Hepatocyte (in vitro differentiated cells): ENCODE data around the gene MEF2A. TPM values are rescaled to one million over a fixed set of nuclear protein-coding genes. Genes with fewer than 3 reads are reported as not detected.
A peak's percentile ranks its signal among the peaks of the same experiment; 100 is the strongest.

Source experiments
- DNase-seq: peaks from one replicate; pipeline ENCODE4 v3.0.0-alpha.2; 2016; ENCODE audit warnings: low spot score
- H2AFZ ChIP-seq: fragments of 200-600 bp; sonication (generic); 2 replicates; pipeline ENCODE4 v1.6.0; 2016; ENCODE audit warnings: antibody characterized with exemption, mild to moderate bottlenecking
- H3K27ac ChIP-seq: fragments of 200-600 bp; sonication (generic); 2 replicates; pipeline ENCODE4 v1.5.1; 2016; ENCODE audit warnings: mild to moderate bottlenecking
- H3K27me3 ChIP-seq: fragments of 200-600 bp; sonication (generic); 2 replicates; pipeline ENCODE4 v1.6.1; 2016
- H3K36me3 ChIP-seq: fragments of 200-600 bp; sonication (generic); replicated peaks from 2 replicates; pipeline ENCODE4 v1.5.1; 2016; ENCODE audit warnings: low read depth; ENCODE audit not compliant: insufficient read depth
- H3K4me1 ChIP-seq: fragments of 200-600 bp; sonication (generic); 2 replicates; pipeline ENCODE4 v1.5.1; 2016; ENCODE audit warnings: mild to moderate bottlenecking, moderate library complexity; ENCODE audit not compliant: insufficient read depth
- H3K4me2 ChIP-seq: fragments of 200-600 bp; sonication (generic); 2 replicates; pipeline ENCODE4 v1.6.0; 2016
- H3K4me3 ChIP-seq: fragments of 200-600 bp; sonication (generic); 2 replicates; pipeline ENCODE4 v1.5.1; 2016; ENCODE audit warnings: mild to moderate bottlenecking
- H3K79me2 ChIP-seq: fragments of 200-600 bp; sonication (generic); 2 replicates; pipeline ENCODE4 v1.6.0; 2017; ENCODE audit warnings: mild to moderate bottlenecking
- H3K9me2 ChIP-seq: fragments of 200-600 bp; sonication (generic); replicated peaks from 2 replicates; pipeline ENCODE4 v1.6.0; 2017; ENCODE audit warnings: mild to moderate bottlenecking; ENCODE audit not compliant: insufficient read depth
- H3K9me3 ChIP-seq: fragments of 200-600 bp; sonication (generic); 2 replicates; pipeline ENCODE4 v1.5.1; 2016; ENCODE audit warnings: low read depth, mild to moderate bottlenecking
- H4K20me1 ChIP-seq: fragments of 200-600 bp; sonication (generic); 2 replicates; pipeline ENCODE4 v1.6.0; 2016; ENCODE audit warnings: mild to moderate bottlenecking; ENCODE audit not compliant: insufficient read depth, poor library complexity, severe bottlenecking
- EZH2 ChIP-seq: fragments of 200-600 bp; sonication (generic); IDR thresholded peaks from 2 replicates; pipeline ENCODE4 v1.6.1; 2016; ENCODE audit warnings: antibody characterized with exemption, mild to moderate bottlenecking, borderline replicate concordance
- EZH2phosphoT487 ChIP-seq: fragments of 200-600 bp; sonication (generic); IDR thresholded peaks from one replicate; pipeline ENCODE4 v1.6.1; 2018; ENCODE audit warnings: antibody characterized with exemption, mild to moderate bottlenecking, low read depth, moderate library complexity; ENCODE audit not compliant: unreplicated experiment, severe bottlenecking
- WGBS: methylation state at CpG from one replicate; pipeline ENCODE4 v1.1.6; 2016; ENCODE audit warnings: low lambda C conversion rate; ENCODE audit errors: missing lambda C conversion rate; 5-methylcytosine and 5-hydroxymethylcytosine counted together
- polyA plus RNA-seq: library from polyadenylated mRNA; unstranded; fragments of >200 nt; fragmentation: Nextera tagmentation; extraction: Ambion mirVana; gene quantifications from 2 replicates; pipeline ENCODE4 v1.2.1, GENCODE V29; 2016
- total RNA-seq: library from RNA; depleted of rRNA; stranded (reverse); fragments of >200 nt; gene quantifications from 2 replicates; pipeline ENCODE4 v1.2.3, GENCODE V29; 2014
- TF ChIP-seq, protein P1 (sequence below): fragments of 200-600 bp; sonication (generic); IDR thresholded peaks from 2 replicates; pipeline ENCODE4 v1.5.1; 2016; ENCODE audit warnings: antibody characterized with exemption, mild to moderate bottlenecking; ENCODE audit not compliant: poor library complexity

The MEF2A gene
- total and polyA plus RNA-seq, 2 experiments from 2014 or later, result 20.4 to 56.7 TPM

DNA sequence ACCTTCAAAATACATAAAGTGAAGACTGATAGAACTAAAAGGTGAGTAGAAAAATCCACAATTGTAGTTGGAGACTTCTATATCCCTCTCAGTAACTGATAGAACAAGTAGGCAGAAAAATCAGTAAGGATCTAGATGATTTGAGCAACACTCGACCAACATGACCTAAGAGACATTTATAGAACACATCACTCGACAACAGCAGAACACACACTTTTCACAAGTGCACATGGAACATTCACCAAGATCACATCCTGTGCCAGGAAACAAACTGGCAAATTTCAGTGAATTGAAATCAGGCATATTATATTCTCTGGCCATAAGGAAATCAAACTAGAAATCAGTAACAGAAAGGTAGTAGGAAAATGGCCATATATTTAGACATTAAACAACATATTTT, 130.3 kb downstream of the MEF2A start:
- 90% methylated on average over 2 of the region's 2 CpGs for WGBS
- H3K9me2 ChIP-seq, result no peaks in the 10 kb centered on the region
- H3K79me2 ChIP-seq, result no peaks in the 10 kb centered on the region
- no peaks in the 10 kb centered on the region for H3K9me3 ChIP-seq
- no peaks in the 10 kb centered on the region for H3K4me1 ChIP-seq
- no peak overlapping the region for H3K4me3 ChIP-seq
- no peaks in the 10 kb centered on the region for H3K36me3 ChIP-seq
- no peak overlapping the region for H3K27ac ChIP-seq
- H3K4me2 ChIP-seq, result no peak overlapping the region
- DNase-seq, result no peak
- no peaks in the 10 kb centered on the region for H4K20me1 ChIP-seq
- H2AFZ ChIP-seq, result no peak overlapping the region
- TF ChIP-seq EZH2, result no peak
- no peak for TF ChIP-seq EZH2phosphoT487
- TF ChIP-seq, protein P1, sequence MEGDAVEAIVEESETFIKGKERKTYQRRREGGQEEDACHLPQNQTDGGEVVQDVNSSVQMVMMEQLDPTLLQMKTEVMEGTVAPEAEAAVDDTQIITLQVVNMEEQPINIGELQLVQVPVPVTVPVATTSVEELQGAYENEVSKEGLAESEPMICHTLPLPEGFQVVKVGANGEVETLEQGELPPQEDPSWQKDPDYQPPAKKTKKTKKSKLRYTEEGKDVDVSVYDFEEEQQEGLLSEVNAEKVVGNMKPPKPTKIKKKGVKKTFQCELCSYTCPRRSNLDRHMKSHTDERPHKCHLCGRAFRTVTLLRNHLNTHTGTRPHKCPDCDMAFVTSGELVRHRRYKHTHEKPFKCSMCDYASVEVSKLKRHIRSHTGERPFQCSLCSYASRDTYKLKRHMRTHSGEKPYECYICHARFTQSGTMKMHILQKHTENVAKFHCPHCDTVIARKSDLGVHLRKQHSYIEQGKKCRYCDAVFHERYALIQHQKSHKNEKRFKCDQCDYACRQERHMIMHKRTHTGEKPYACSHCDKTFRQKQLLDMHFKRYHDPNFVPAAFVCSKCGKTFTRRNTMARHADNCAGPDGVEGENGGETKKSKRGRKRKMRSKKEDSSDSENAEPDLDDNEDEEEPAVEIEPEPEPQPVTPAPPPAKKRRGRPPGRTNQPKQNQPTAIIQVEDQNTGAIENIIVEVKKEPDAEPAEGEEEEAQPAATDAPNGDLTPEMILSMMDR, result no peak
- H3K27me3 ChIP-seq, result no peaks in the 10 kb centered on the region

DNA sequence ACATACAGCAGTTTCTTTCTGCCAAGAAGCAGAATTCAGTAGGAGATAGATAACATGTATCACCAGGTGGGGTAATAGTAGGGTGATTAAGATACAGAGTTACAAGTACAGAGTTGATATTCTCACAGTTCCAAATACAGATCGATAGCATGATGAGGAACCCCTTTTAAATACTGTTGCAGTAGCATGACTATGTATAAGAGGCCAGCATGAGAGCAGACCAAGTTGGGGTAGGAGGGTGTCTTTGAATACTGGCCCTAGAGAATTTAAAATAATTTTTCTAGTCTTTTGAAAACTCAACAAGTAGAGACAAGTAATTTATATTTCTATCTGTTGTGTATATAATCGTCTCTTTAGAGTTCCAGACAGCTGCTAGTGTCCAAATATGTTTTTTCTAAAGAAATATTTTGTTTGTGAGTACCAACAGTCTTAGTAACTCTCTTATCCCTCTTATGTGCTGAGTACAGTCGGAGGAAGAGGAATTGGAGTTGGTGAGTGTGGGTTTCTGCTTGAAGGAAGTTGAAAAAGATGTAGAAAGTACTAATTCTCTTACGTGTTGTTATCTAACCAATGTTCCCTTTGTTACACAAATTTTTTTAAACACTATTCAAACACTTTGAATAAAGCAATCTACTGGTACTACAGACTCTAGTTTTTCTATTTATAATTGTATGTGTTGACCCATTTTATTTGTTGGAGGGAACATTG, 137.3 kb downstream of the MEF2A start:
- peak overlapping the region; percentile 34 for H3K4me2 ChIP-seq
- H3K9me2 ChIP-seq, result no peaks in the 10 kb centered on the region
- no peaks in the 10 kb centered on the region for H4K20me1 ChIP-seq
- no peaks in the 10 kb centered on the region for H3K9me3 ChIP-seq
- no peaks in the 10 kb centered on the region for H3K36me3 ChIP-seq
- no peak overlapping the region for H3K4me3 ChIP-seq
- H3K27ac ChIP-seq, result peak overlapping the region; percentile 77
- TF ChIP-seq, protein P1, result no peak
- TF ChIP-seq EZH2, result no peak
- TF ChIP-seq EZH2phosphoT487, result no peak
- peaks cover 13% of the 10 kb centered on the region for H3K4me1 ChIP-seq
- H3K27me3 ChIP-seq, result no peaks in the 10 kb centered on the region
- no peak for DNase-seq
- 65% methylated on average over 4 of the region's 4 CpGs for WGBS
- H3K79me2 ChIP-seq, result no peaks in the 10 kb centered on the region
- peak overlapping the region; percentile 6 for H2AFZ ChIP-seq

DNA sequence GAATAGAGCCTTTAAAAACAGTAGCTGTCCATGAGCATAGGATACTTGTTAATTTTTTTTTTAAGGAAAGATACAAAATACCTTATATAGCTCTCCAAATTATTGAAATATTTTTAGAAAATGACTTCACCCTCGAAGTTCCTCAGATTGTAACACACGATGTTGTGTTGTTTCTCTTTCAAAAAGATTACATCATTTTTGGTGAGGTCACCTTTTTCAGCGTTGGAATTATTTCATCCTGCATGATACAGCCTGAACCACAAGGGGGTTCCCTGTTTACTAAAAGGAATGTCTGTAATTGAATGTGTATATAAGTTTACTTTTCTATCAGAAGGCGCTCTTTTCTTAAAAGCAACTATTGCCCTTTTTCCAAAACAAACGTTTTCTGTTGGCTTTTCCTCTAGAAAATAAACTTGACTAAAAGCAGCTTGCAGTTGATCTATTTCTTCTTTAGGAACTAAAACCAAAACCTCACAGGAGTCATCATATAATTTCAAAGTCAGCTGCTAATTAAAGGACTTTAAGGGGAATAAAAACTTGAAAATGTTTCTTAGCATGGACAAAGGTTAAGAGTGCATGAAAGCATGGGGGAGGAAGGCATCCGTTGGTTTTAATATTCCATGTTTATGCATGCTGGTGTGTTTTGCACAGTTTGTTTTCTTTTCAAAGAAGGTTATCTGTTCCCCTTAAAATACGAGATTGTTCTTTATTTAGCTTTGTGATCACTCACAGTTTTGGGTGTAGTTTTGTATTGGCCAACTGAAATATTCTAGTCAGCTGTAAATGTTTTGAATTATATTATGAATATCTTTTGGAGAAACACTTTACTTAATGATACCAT, 138.0 kb downstream of the MEF2A start:
- H3K36me3 ChIP-seq, result no peaks in the 10 kb centered on the region
- H3K27ac ChIP-seq, result peak overlapping the region; percentile 77
- no peaks in the 10 kb centered on the region for H3K9me2 ChIP-seq
- no peaks in the 10 kb centered on the region for H3K27me3 ChIP-seq
- 27% methylated on average over 7 of the region's 7 CpGs for WGBS
- peak overlapping the region; percentile 60 for H3K4me2 ChIP-seq
- peak overlapping the region; percentile 6 for H2AFZ ChIP-seq
- H3K4me3 ChIP-seq, result no peak overlapping the region
- H3K4me1 ChIP-seq, result peaks cover 17% of the 10 kb centered on the region
- peak; percentile 83 for DNase-seq
- no peaks in the 10 kb centered on the region for H3K9me3 ChIP-seq
- H4K20me1 ChIP-seq, result no peaks in the 10 kb centered on the region
- no peaks in the 10 kb centered on the region for H3K79me2 ChIP-seq
- TF ChIP-seq, protein P1, result peak; percentile 61
- no peak for TF ChIP-seq EZH2
